Hepatocyte (in vitro differentiated cells): Measurements from ENCODE around the gene APOC1. TPM values are rescaled to one million over a fixed set of nuclear protein-coding genes. Genes with fewer than 3 reads are reported as not detected.

ENCODE experiments used
- DNase-seq: peaks from one replicate; pipeline ENCODE4 v3.0.0-alpha.2; 2016; ENCODE audit warnings: low spot score
- H2AFZ ChIP-seq: fragments of 200-600 bp; sonication (generic); 2 replicates; pipeline ENCODE4 v1.6.0; 2016; ENCODE audit warnings: antibody characterized with exemption, mild to moderate bottlenecking
- H3K27ac ChIP-seq: fragments of 200-600 bp; sonication (generic); 2 replicates; pipeline ENCODE4 v1.5.1; 2016; ENCODE audit warnings: mild to moderate bottlenecking
- H3K27me3 ChIP-seq: fragments of 200-600 bp; sonication (generic); 2 replicates; pipeline ENCODE4 v1.6.1; 2016
- H3K36me3 ChIP-seq: fragments of 200-600 bp; sonication (generic); replicated peaks from 2 replicates; pipeline ENCODE4 v1.5.1; 2016; ENCODE audit warnings: low read depth; ENCODE audit not compliant: insufficient read depth
- H3K4me1 ChIP-seq: fragments of 200-600 bp; sonication (generic); 2 replicates; pipeline ENCODE4 v1.5.1; 2016; ENCODE audit warnings: mild to moderate bottlenecking, moderate library complexity; ENCODE audit not compliant: insufficient read depth
- H3K4me2 ChIP-seq: fragments of 200-600 bp; sonication (generic); 2 replicates; pipeline ENCODE4 v1.6.0; 2016
- H3K4me3 ChIP-seq: fragments of 200-600 bp; sonication (generic); 2 replicates; pipeline ENCODE4 v1.5.1; 2016; ENCODE audit warnings: mild to moderate bottlenecking
- H3K79me2 ChIP-seq: fragments of 200-600 bp; sonication (generic); 2 replicates; pipeline ENCODE4 v1.6.0; 2017; ENCODE audit warnings: mild to moderate bottlenecking
- H3K9me2 ChIP-seq: fragments of 200-600 bp; sonication (generic); replicated peaks from 2 replicates; pipeline ENCODE4 v1.6.0; 2017; ENCODE audit warnings: mild to moderate bottlenecking; ENCODE audit not compliant: insufficient read depth
- H3K9me3 ChIP-seq: fragments of 200-600 bp; sonication (generic); 2 replicates; pipeline ENCODE4 v1.5.1; 2016; ENCODE audit warnings: low read depth, mild to moderate bottlenecking
- H4K20me1 ChIP-seq: fragments of 200-600 bp; sonication (generic); 2 replicates; pipeline ENCODE4 v1.6.0; 2016; ENCODE audit warnings: mild to moderate bottlenecking; ENCODE audit not compliant: insufficient read depth, poor library complexity, severe bottlenecking
- EZH2 ChIP-seq: fragments of 200-600 bp; sonication (generic); IDR thresholded peaks from 2 replicates; pipeline ENCODE4 v1.6.1; 2016; ENCODE audit warnings: antibody characterized with exemption, mild to moderate bottlenecking, borderline replicate concordance
- EZH2phosphoT487 ChIP-seq: fragments of 200-600 bp; sonication (generic); IDR thresholded peaks from one replicate; pipeline ENCODE4 v1.6.1; 2018; ENCODE audit warnings: antibody characterized with exemption, mild to moderate bottlenecking, low read depth, moderate library complexity; ENCODE audit not compliant: unreplicated experiment, severe bottlenecking
- WGBS: methylation state at CpG from one replicate; pipeline ENCODE4 v1.1.6; 2016; ENCODE audit warnings: low lambda C conversion rate; ENCODE audit errors: missing lambda C conversion rate; 5-methylcytosine and 5-hydroxymethylcytosine counted together
- polyA plus RNA-seq: library from polyadenylated mRNA; unstranded; fragments of >200 nt; fragmentation: Nextera tagmentation; extraction: Ambion mirVana; gene quantifications from 2 replicates; pipeline ENCODE4 v1.2.1, GENCODE V29; 2016
- total RNA-seq: library from RNA; depleted of rRNA; stranded (reverse); fragments of >200 nt; gene quantifications from 2 replicates; pipeline ENCODE4 v1.2.3, GENCODE V29; 2014
- TF ChIP-seq, protein P1 (sequence below): fragments of 200-600 bp; sonication (generic); IDR thresholded peaks from 2 replicates; pipeline ENCODE4 v1.5.1; 2016; ENCODE audit warnings: antibody characterized with exemption, mild to moderate bottlenecking; ENCODE audit not compliant: poor library complexity

Gene APOC1
- total and polyA plus RNA-seq, 2 experiments from 2014 or later: 390 to 606 TPM

DNA sequence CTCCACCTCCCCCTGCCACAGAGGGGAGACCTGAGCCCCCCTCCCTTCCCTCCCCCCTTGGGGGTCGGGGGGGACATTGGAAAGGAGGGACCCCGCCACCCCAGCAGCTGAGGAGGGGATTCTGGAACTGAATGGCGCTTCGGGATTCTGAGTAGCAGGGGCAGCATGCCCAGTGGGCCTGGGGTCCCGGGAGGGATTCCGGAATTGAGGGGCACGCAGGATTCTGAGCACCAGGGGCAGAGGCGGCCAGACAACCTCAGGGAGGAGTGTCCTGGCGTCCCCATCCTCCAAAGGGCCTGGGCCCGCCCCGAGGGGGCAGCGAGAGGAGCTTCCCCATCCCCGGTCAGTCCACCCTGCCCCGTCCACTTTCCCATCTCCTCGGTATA, 11.2 kb upstream of the APOC1 start:
- Histone ChIP-seq H4K20me1 (peaks cover 6% of the 10 kb centered on the region), H3K9me3 (no peaks in the 10 kb centered on the region), H3K9me2 (no peaks in the 10 kb centered on the region), H3K27me3 (no peaks in the 10 kb centered on the region), H2AFZ (no peak overlapping the region), H3K4me1 (peaks cover 27% of the 10 kb centered on the region), H3K4me2 (no peak overlapping the region), H3K27ac (no peak overlapping the region), H3K79me2 (peaks cover 3% of the 10 kb centered on the region), H3K36me3 (no peaks in the 10 kb centered on the region), H3K4me3 (no peak overlapping the region)
- peak; percentile 3 for DNase-seq
- 78% methylated on average over 5 of the region's 15 CpGs for WGBS
- TF ChIP-seq EZH2 (no peak), EZH2phosphoT487 (no peak)
- TF ChIP-seq, protein P1, sequence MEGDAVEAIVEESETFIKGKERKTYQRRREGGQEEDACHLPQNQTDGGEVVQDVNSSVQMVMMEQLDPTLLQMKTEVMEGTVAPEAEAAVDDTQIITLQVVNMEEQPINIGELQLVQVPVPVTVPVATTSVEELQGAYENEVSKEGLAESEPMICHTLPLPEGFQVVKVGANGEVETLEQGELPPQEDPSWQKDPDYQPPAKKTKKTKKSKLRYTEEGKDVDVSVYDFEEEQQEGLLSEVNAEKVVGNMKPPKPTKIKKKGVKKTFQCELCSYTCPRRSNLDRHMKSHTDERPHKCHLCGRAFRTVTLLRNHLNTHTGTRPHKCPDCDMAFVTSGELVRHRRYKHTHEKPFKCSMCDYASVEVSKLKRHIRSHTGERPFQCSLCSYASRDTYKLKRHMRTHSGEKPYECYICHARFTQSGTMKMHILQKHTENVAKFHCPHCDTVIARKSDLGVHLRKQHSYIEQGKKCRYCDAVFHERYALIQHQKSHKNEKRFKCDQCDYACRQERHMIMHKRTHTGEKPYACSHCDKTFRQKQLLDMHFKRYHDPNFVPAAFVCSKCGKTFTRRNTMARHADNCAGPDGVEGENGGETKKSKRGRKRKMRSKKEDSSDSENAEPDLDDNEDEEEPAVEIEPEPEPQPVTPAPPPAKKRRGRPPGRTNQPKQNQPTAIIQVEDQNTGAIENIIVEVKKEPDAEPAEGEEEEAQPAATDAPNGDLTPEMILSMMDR: no peak

DNA sequence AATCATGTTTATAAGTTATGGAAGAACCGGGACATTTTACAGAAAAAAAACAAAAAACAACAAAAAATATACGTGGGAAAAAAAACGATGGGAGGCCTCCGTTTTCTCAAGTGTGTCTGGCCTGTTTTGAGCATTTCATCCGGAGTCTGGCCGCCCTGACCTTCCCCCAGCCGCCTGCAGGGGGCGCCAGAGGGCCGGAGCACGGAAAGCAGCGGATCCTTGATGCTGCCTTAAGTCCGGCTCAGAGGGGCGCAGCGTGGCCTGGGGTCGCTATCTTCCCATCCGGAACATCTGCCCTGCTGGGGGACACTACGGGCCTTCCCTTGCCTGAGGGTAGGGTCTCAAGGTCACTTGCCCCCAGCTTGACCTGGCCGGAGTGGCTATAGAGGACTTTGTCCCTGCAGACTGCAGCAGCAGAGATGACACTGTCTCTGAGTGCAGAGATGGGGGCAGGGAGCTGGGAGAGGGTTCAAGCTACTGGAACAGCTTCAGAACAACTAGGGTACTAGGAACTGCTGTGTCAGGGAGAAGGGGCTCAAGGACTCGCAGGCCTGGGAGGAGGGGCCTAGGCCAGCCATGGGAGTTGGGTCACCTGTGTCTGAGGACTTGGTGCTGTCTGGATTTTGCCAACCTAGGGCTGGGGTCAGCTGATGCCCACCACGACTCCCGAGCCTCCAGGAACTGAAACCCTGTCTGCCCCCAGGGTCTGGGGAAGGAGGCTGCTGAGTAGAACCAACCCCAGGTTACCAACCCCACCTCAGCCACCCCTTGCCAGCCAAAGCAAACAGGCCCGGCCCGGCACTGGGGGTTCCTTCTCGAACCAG, 10.6 kb upstream of the APOC1 start:
- Histone ChIP-seq H3K36me3 (no peaks in the 10 kb centered on the region), H3K27me3 (no peaks in the 10 kb centered on the region), H3K4me2 (peak overlapping the region; percentile 65), H3K4me3 (no peak overlapping the region), H4K20me1 (peaks cover 6% of the 10 kb centered on the region), H2AFZ (no peak overlapping the region), H3K9me3 (no peaks in the 10 kb centered on the region), H3K4me1 (peaks cover 27% of the 10 kb centered on the region), H3K27ac (peak overlapping the region; percentile 91), H3K9me2 (no peaks in the 10 kb centered on the region), H3K79me2 (peaks cover 3% of the 10 kb centered on the region)
- WGBS: 24% methylated on average over 24 of the region's 24 CpGs
- peak; percentile 79 for DNase-seq
- TF ChIP-seq, protein P1: peak; percentile 97
- no peak for TF ChIP-seq EZH2phosphoT487

DNA sequence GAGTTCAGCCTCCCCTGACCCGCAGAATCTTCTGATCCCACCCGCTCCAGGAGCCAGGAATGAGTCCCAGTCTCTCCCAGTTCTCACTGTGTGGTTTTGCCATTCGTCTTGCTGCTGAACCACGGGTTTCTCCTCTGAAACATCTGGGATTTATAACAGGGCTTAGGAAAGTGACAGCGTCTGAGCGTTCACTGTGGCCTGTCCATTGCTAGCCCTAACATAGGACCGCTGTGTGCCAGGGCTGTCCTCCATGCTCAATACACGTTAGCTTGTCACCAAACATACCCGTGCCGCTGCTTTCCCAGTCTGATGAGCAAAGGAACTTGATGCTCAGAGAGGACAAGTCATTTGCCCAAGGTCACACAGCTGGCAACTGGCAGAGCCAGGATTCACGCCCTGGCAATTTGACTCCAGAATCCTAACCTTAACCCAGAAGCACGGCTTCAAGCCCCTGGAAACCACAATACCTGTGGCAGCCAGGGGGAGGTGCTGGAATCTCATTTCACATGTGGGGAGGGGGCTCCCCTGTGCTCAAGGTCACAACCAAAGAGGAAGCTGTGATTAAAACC, 9.9 kb upstream of the APOC1 start:
- H3K27me3 ChIP-seq: no peaks in the 10 kb centered on the region
- WGBS: 58% methylated on average over 12 of the region's 12 CpGs
- no peak for TF ChIP-seq EZH2phosphoT487
- TF ChIP-seq, protein P1: peak; percentile 38
- H3K4me1 ChIP-seq: peaks cover 27% of the 10 kb centered on the region
- H3K9me2 ChIP-seq: no peaks in the 10 kb centered on the region
- no peak overlapping the region for H3K4me3 ChIP-seq
- H3K36me3 ChIP-seq: no peaks in the 10 kb centered on the region
- no peak overlapping the region for H2AFZ ChIP-seq
- peak overlapping the region; percentile 91 for H3K27ac ChIP-seq
- peak overlapping the region; percentile 91 for H3K4me2 ChIP-seq
- peaks cover 6% of the 10 kb centered on the region for H4K20me1 ChIP-seq
- DNase-seq: peak; percentile 31
- peaks cover 3% of the 10 kb centered on the region for H3K79me2 ChIP-seq
- H3K9me3 ChIP-seq: no peaks in the 10 kb centered on the region
